GM23338 (cell line): ENCODE results near the gene GALNT5. TPM values are rescaled to one million over a fixed set of nuclear protein-coding genes. Genes with fewer than 3 reads are reported as not detected.

ENCODE experiments used
- ATAC-seq: fragments of 200-7000 bp; cut with Tn5 transposase; 3 replicates; pipeline ENCODE4 v1.9.1; 2020
- DNase-seq: peaks from one replicate; pipeline ENCODE4 v3.0.0-alpha.2; 2015; ENCODE audit warnings: low spot score
- H2AFZ ChIP-seq: fragments of 200-600 bp; sonication (generic); 2 replicates; pipeline ENCODE4 v1.8.0; 2016; ENCODE audit warnings: antibody characterized with exemption, mild to moderate bottlenecking, moderate library complexity
- H3F3A ChIP-seq: fragments of 200-600 bp; sonication (generic); replicated peaks from 2 replicates; pipeline ENCODE4 v1.8.0; 2017; ENCODE audit warnings: antibody characterized with exemption, mixed run types, low read depth
- H3K27ac ChIP-seq: fragments of 200-600 bp; sonication (generic); 2 replicates; pipeline ENCODE4 v1.6.1; 2016; ENCODE audit warnings: low read depth
- H3K27me3 ChIP-seq: fragments of 200-600 bp; sonication (generic); 2 replicates; pipeline ENCODE4 v1.8.0; 2016; ENCODE audit warnings: mild to moderate bottlenecking, mixed run types, moderate library complexity; ENCODE audit not compliant: insufficient read depth
- H3K36me3 ChIP-seq: fragments of 200-600 bp; sonication (generic); 2 replicates; pipeline ENCODE4 v1.8.0; 2016; ENCODE audit warnings: mild to moderate bottlenecking; ENCODE audit not compliant: insufficient read depth
- H3K4me1 ChIP-seq: fragments of 200-600 bp; sonication (generic); 2 replicates; pipeline ENCODE4 v1.8.0; 2016; ENCODE audit warnings: mild to moderate bottlenecking, moderate library complexity; ENCODE audit not compliant: insufficient read depth
- H3K4me2 ChIP-seq: fragments of 200-600 bp; sonication (generic); 2 replicates; pipeline ENCODE4 v1.7.1; 2017; ENCODE audit warnings: mixed run types
- H3K4me3 ChIP-seq: fragments of 200-600 bp; sonication (generic); 2 replicates; pipeline ENCODE4 v1.6.1; 2016; ENCODE audit warnings: mixed run types
- H3K79me2 ChIP-seq: fragments of 200-600 bp; sonication (generic); replicated peaks from 2 replicates; pipeline ENCODE4 v1.8.0; 2017; ENCODE audit warnings: mild to moderate bottlenecking; ENCODE audit not compliant: insufficient read depth
- H3K9me2 ChIP-seq: fragments of 200-600 bp; sonication (generic); 2 replicates; pipeline ENCODE4 v1.8.0; 2017; ENCODE audit not compliant: insufficient read depth
- H4K20me1 ChIP-seq: fragments of 200-600 bp; sonication (generic); replicated peaks from 2 replicates; pipeline ENCODE4 v1.8.0; 2017; ENCODE audit warnings: mild to moderate bottlenecking; ENCODE audit not compliant: insufficient read depth
- H3K27ac Mint-ChIP-seq: 2 replicates; pipeline ENCODE4 v1.8.0; 2020; ENCODE audit warnings: inconsistent platforms, mild to moderate bottlenecking, moderate library complexity, mixed read lengths
- H3K27me3 Mint-ChIP-seq: 3 replicates; pipeline ENCODE4 v1.8.0; 2022; ENCODE audit warnings: low read depth, mild to moderate bottlenecking, moderate library complexity, mixed read lengths, inconsistent platforms; ENCODE audit not compliant: insufficient read depth, poor library complexity
- H3K36me3 Mint-ChIP-seq: 3 replicates; pipeline ENCODE4 v1.8.0; 2021; ENCODE audit warnings: low read depth, mild to moderate bottlenecking, inconsistent platforms, moderate library complexity, mixed read lengths
- H3K4me1 Mint-ChIP-seq: 3 replicates; pipeline ENCODE4 v1.8.0; 2020; ENCODE audit warnings: mild to moderate bottlenecking, inconsistent platforms, mixed read lengths
- H3K4me3 Mint-ChIP-seq: 3 replicates; pipeline ENCODE4 v1.8.0; 2021; ENCODE audit warnings: moderate library complexity, mild to moderate bottlenecking, inconsistent platforms, mixed read lengths
- H3K9me3 Mint-ChIP-seq: 3 replicates; pipeline ENCODE4 v1.8.0; 2020; ENCODE audit warnings: moderate library complexity, mild to moderate bottlenecking, inconsistent platforms, mixed read lengths
- CTCF ChIP-seq, 2 experiments: fragments of 200-600 bp in 1 of 2; sonication (generic) in 1 of 2; conservative IDR thresholded peaks; 2 replicates each; pipeline versions ENCODE4 v1.5.1 to v1.6.1; 2016 to 2017; ENCODE audit warnings: antibody characterized with exemption in 2 of 2, low read depth in 2 of 2, mild to moderate bottlenecking in 2 of 2, moderate library complexity in 1 of 2
- ETS1 ChIP-seq: IDR thresholded peaks from 2 replicates; pipeline ENCODE4 v1.6.1; 2016; ENCODE audit warnings: antibody characterized with exemption
- EZH2 ChIP-seq: fragments of 200-600 bp; sonication (generic); IDR thresholded peaks from one replicate; pipeline ENCODE4 v1.8.0; 2017; ENCODE audit warnings: antibody characterized with exemption, mild to moderate bottlenecking, low read depth; ENCODE audit not compliant: unreplicated experiment
- EZH2phosphoT487 ChIP-seq: fragments of 200-600 bp; sonication (generic); IDR thresholded peaks from one replicate; pipeline ENCODE4 v1.8.1; 2018; ENCODE audit warnings: antibody characterized with exemption; ENCODE audit not compliant: unreplicated experiment
- JUNB ChIP-seq: IDR thresholded peaks from one replicate; pipeline ENCODE4 v1.6.1; 2016; ENCODE audit warnings: antibody characterized with exemption; ENCODE audit not compliant: unreplicated experiment
- NANOG ChIP-seq: IDR thresholded peaks from 2 replicates; pipeline ENCODE4 v1.6.1; 2016; ENCODE audit warnings: antibody characterized with exemption, borderline replicate concordance
- POLR2AphosphoS5 ChIP-seq: IDR thresholded peaks from 2 replicates; pipeline ENCODE4 v1.6.1; 2016; ENCODE audit warnings: antibody characterized with exemption, low read depth
- REST ChIP-seq: IDR thresholded peaks from one replicate; pipeline ENCODE4 v1.6.1; 2018; ENCODE audit warnings: antibody characterized with exemption; ENCODE audit not compliant: unreplicated experiment
- ZNF331 ChIP-seq: fragments of 250-450 bp; sonication (Bioruptor Pico); IDR thresholded peaks from 2 replicates; pipeline ENCODE4 v1.5.0; 2020; ENCODE audit warnings: low read depth, mild to moderate bottlenecking, moderate library complexity
- ZNF462 ChIP-seq: fragments of 250-450 bp; sonication (Bioruptor Pico); IDR thresholded peaks from 2 replicates; pipeline ENCODE4 v1.5.0; 2020; ENCODE audit warnings: mild to moderate bottlenecking, moderate library complexity
- polyA plus RNA-seq: library from polyadenylated mRNA; unstranded; fragments of >200 nt; fragmentation: Nextera tagmentation; extraction: Ambion mirVana; gene quantifications from 2 replicates; pipeline ENCODE4 v1.2.1, GENCODE V29; 2016
- total RNA-seq: library from RNA; depleted of rRNA; stranded (reverse); fragments of >200 nt; shearing (Covaris generic); gene quantifications from 2 replicates; pipeline ENCODE4 v1.2.3, GENCODE V29; 2014

Gene GALNT5
- total and polyA plus RNA-seq, 2 experiments from 2014 or later: 0.05 to 0.14 TPM

- ATAC-seq (no peak), DNase-seq (no peak)
- H3K4me1 Mint-ChIP-seq: peaks cover 19% of the 10 kb centered on the region; the same call in 2 of the 3 replicates
- no peaks in the 10 kb centered on the region for H3K9me3 Mint-ChIP-seq
- no peaks in the 10 kb centered on the region for H3K36me3 Mint-ChIP-seq
- H2AFZ ChIP-seq: no peak overlapping the region
- peaks cover 2% of the 10 kb centered on the region for H3K27me3 Mint-ChIP-seq
- H3K27ac Mint-ChIP-seq: no peak overlapping the region
- H3F3A ChIP-seq: no peaks in the 10 kb centered on the region
- no peak overlapping the region for H3K4me3 ChIP-seq
- peaks cover 14% of the 10 kb centered on the region for H3K4me1 ChIP-seq
- TF ChIP-seq ETS1: no peak
- TF ChIP-seq EZH2: no peak
- no peaks in the 10 kb centered on the region for H4K20me1 ChIP-seq
- no peaks in the 10 kb centered on the region for H3K36me3 ChIP-seq
- no peak overlapping the region for H3K4me3 Mint-ChIP-seq
- no peaks in the 10 kb centered on the region; the same call in 1 of the 2 replicates for H3K9me2 ChIP-seq
- no peaks in the 10 kb centered on the region for H3K27me3 ChIP-seq
- H3K79me2 ChIP-seq: no peaks in the 10 kb centered on the region
- no peak overlapping the region for H3K4me2 ChIP-seq
- no peak overlapping the region for H3K27ac ChIP-seq
Measured at GRCh38 chr2:157264099-157264498, 6.6 kb downstream of the GALNT5 start.

DNA sequence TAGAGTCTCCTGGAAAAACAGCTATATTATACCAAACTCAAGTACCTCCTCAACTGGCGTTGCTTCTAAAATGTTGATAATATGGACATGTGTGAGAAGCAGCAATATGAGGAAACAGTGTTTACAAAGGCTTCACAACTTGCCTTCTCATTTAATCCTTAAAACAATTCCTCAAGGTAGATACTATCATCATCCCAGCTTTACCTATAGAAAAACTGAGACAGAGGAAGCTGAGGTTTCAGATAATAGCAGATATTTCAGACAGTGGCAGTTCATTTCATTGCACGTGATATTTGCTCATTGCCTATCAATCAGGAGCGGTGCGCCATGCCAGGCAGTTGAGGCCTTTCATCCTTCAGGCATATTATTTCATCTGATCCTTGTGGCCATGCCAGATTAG, 8.3 kb downstream of the GALNT5 start:
- Mint-ChIP-seq H3K4me1 (peaks cover 26% of the 10 kb centered on the region), H3K9me3 (no peaks in the 10 kb centered on the region), H3K36me3 (no peaks in the 10 kb centered on the region), H3K27me3 (peaks cover 4% of the 10 kb centered on the region), H3K27ac (no peak overlapping the region), H3K4me3 (no peak overlapping the region)
- Histone ChIP-seq H3K27me3 (no peaks in the 10 kb centered on the region), H3K79me2 (no peaks in the 10 kb centered on the region), H3K4me3 (no peak overlapping the region), H3K27ac (no peak overlapping the region), H4K20me1 (no peaks in the 10 kb centered on the region), H3K4me2 (no peak overlapping the region), H2AFZ (0 out of 2 replicates have a peak overlapping the region, but pooled peaks have one; percentile 4), H3K4me1 (peaks cover 14% of the 10 kb centered on the region), H3K36me3 (no peaks in the 10 kb centered on the region), H3K9me2 (no peaks in the 10 kb centered on the region), H3F3A (no peaks in the 10 kb centered on the region)
- ATAC-seq (no peak), DNase-seq (no peak)
- TF ChIP-seq EZH2phosphoT487 (no peak), ZNF331 (CRISPR knock-in tag) (no peak), NANOG (no peak), ZNF462 (CRISPR knock-in tag) (no peak), CTCF (conservative IDR thresholded peaks at IDR 0.05; ENCODE audit: low read depth in 2 of 2) (no peak), JUNB (no peak), POLR2AphosphoS5 (no peak), REST (no peak)
